Astrocyte (in vitro differentiated cells and primary cell): ENCODE measurements around the gene RSRC2.

ENCODE experiments used
- CTCF ChIP-seq: IDR thresholded peaks from 2 replicates; pipeline ENCODE4 v1.5.1; 2011; ENCODE audit warnings: low read depth, mild to moderate bottlenecking, inconsistent platforms, low read length, moderate library complexity; ENCODE audit not compliant: insufficient read depth
- EZH2 ChIP-seq: IDR thresholded peaks from 2 replicates; pipeline ENCODE4 v1.6.1; 2012; ENCODE audit warnings: mild to moderate bottlenecking, low read length, inconsistent platforms; ENCODE audit not compliant: insufficient read depth

DNA sequence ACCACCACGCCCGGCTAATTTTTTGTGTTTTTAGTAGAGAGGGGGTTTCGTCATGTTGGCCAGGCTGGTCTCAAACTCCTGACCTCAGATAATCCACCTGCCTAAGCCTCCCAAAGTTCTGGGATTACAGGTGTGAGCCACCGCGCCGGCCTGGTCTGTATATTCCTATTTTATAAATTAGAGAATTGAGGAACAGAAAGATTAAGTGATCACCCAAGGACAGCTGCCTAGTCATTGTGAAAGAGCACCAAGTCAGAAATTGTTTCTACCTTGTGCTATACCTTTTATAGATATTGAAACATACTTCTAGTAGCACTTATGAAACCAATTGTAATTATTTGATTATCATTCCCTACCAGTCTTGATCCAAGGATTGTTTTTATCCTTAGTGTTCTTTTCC lies 2.3 kb upstream of the RSRC2 start:
- TF ChIP-seq CTCF (no peak), EZH2 (no peak)
